HEK293 (cell line): ENCODE results near the gene SMCR8.

Experiments used
- ATF2 ChIP-seq: fragments of 450-650 bp; formaldehyde crosslinking; IDR thresholded peaks from 2 replicates; pipeline ENCODE4 v1.5.1; 2016; ENCODE audit warnings: missing biosample characterization, missing genetic modification characterization, low read depth
- BCL11A ChIP-seq: fragments of 450-650 bp; formaldehyde crosslinking; IDR thresholded peaks from 2 replicates; pipeline ENCODE4 v1.5.1; 2016; ENCODE audit warnings: low read depth, missing biosample characterization, missing genetic modification characterization
- KLF17 ChIP-seq: fragments of 450-650 bp; formaldehyde crosslinking; IDR thresholded peaks from 2 replicates; pipeline ENCODE4 v1.5.1; 2016; ENCODE audit warnings: missing biosample characterization, missing genetic modification characterization
- RBAK ChIP-seq: fragments of 450-650 bp; formaldehyde crosslinking; IDR thresholded peaks from 2 replicates; pipeline ENCODE4 v1.5.1; 2016; ENCODE audit warnings: missing biosample characterization, missing genetic modification characterization
- REST ChIP-seq: fragments of 450-650 bp; formaldehyde crosslinking; IDR thresholded peaks from 2 replicates; pipeline ENCODE4 v1.5.1; 2016; ENCODE audit warnings: missing biosample characterization, missing genetic modification characterization
- SCRT1 ChIP-seq: fragments of 450-650 bp; formaldehyde crosslinking; IDR thresholded peaks from 2 replicates; pipeline ENCODE4 v1.5.1; 2016; ENCODE audit warnings: missing biosample characterization, missing genetic modification characterization, borderline replicate concordance
- SCRT2 ChIP-seq: fragments of 450-650 bp; formaldehyde crosslinking; IDR thresholded peaks from 2 replicates; pipeline ENCODE4 v1.5.1; 2016; ENCODE audit warnings: missing biosample characterization, missing genetic modification characterization
- ZBTB11 ChIP-seq: fragments of 450-650 bp; formaldehyde crosslinking; conservative IDR thresholded peaks from 2 replicates; pipeline ENCODE4 v1.5.1; 2016; ENCODE audit warnings: low read depth, missing biosample characterization, missing genetic modification characterization
- ZBTB6 ChIP-seq: fragments of 450-650 bp; formaldehyde crosslinking; IDR thresholded peaks from 2 replicates; pipeline ENCODE4 v1.5.1; 2017; ENCODE audit warnings: missing biosample characterization, missing genetic modification characterization
- ZBTB8A ChIP-seq: fragments of 450-650 bp; formaldehyde crosslinking; IDR thresholded peaks from 2 replicates; pipeline ENCODE4 v1.5.1; 2016; ENCODE audit warnings: missing biosample characterization, missing genetic modification characterization
- ZFP3 ChIP-seq: fragments of 450-650 bp; formaldehyde crosslinking; IDR thresholded peaks from 2 replicates; pipeline ENCODE4 v1.5.1; 2016; ENCODE audit warnings: low read depth, missing biosample characterization, missing genetic modification characterization
- ZFP37 ChIP-seq: fragments of 450-650 bp; formaldehyde crosslinking; IDR thresholded peaks from 2 replicates; pipeline ENCODE4 v1.5.1; 2016; ENCODE audit warnings: missing biosample characterization, missing genetic modification characterization
- ZNF335 ChIP-seq: fragments of 450-650 bp; formaldehyde crosslinking; conservative IDR thresholded peaks from 2 replicates; pipeline ENCODE4 v1.5.1; 2016; ENCODE audit warnings: missing biosample characterization, missing genetic modification characterization
- ZNF398 ChIP-seq: fragments of 450-650 bp; formaldehyde crosslinking; IDR thresholded peaks from 2 replicates; pipeline ENCODE4 v1.5.1; 2017; ENCODE audit warnings: missing biosample characterization, missing genetic modification characterization
- ZNF416 ChIP-seq: fragments of 450-650 bp; formaldehyde crosslinking; IDR thresholded peaks from 2 replicates; pipeline ENCODE4 v1.5.1; 2016; ENCODE audit warnings: missing biosample characterization, missing genetic modification characterization
- ZNF510 ChIP-seq: fragments of 450-650 bp; formaldehyde crosslinking; IDR thresholded peaks from 2 replicates; pipeline ENCODE4 v1.5.1; 2018; ENCODE audit warnings: mild to moderate bottlenecking, missing genetic modification characterization, missing biosample characterization; ENCODE audit not compliant: insufficient replicate concordance
- ZNF664 ChIP-seq: fragments of 450-650 bp; formaldehyde crosslinking; IDR thresholded peaks from 2 replicates; pipeline ENCODE4 v1.5.1; 2016; ENCODE audit warnings: missing biosample characterization, missing genetic modification characterization
- ZSCAN5A ChIP-seq: fragments of 450-650 bp; formaldehyde crosslinking; IDR thresholded peaks from 2 replicates; pipeline ENCODE4 v1.5.1; 2016; ENCODE audit warnings: missing biosample characterization, missing genetic modification characterization

Gene SMCR8

GRCh38 chr17:18361837-18362697 is 47.0 kb downstream of the SMCR8 start (continued):
- TF ChIP-seq ZNF398 (tag by site-specific recombination) (no peak), ATF2 (tag by site-specific recombination) (no peak), SCRT1 (peak; percentile 61; the same call in 1 of the 2 replicates), RBAK (tag by site-specific recombination) (no peak), REST (tag by site-specific recombination) (no peak), ZFP37 (no peak), ZBTB11 (0 out of 2 replicates have a peak, but pooled peaks have one; percentile 19), ZSCAN5A (tag by site-specific recombination) (no peak), ZFP3 (tag by site-specific recombination) (no peak), ZNF510 (tag by site-specific recombination) (no peak), ZNF664 (tag by site-specific recombination) (no peak), SCRT2 (tag by site-specific recombination) (peak; percentile 89), ZBTB8A (tag by site-specific recombination) (no peak), ZBTB6 (no peak), ZNF335 (tag by site-specific recombination) (no peak; the same call in 1 of the 2 replicates), KLF17 (tag by site-specific recombination) (no peak), ZNF416 (tag by site-specific recombination) (no peak), BCL11A (no peak)
